ENCODE results near the gene CPE. TPM values are rescaled to one million over a fixed set of nuclear protein-coding genes. Genes with fewer than 3 reads are reported as not detected.

CPE gene
- total RNA-seq, 1 experiment from 2014 or later = 0.92 TPM

GRCh38 chr4:165537028-165537648, 158.3 kb downstream of the CPE start:
- no peaks in the 10 kb centered on the region for H3K4me1 ChIP-seq (ENCODE audit: control insufficient read depth, insufficient read depth, low read length)
- ATAC-seq = no peak; the same call in 1 of the 2 replicates
- intact Hi-C loops (cut with micrococcal nuclease; ENCODE audit: unreplicated experiment) = loop anchor here (2.0 to 10.0 kb wide), 2 partner anchors 328 to 556 kb away; no protein-coding TSS in a partner anchor
- ChIA-PET POLR2A (no interaction called here), CTCF (interaction anchor here (0.5 to 0.8 kb wide), 3 partner anchors 44 to 554 kb away, joined by 4 to 6 read pairs (median 4); no protein-coding TSS in a partner anchor)
- no peak overlapping the region for H3K4me3 ChIP-seq (ENCODE audit: low read depth in 2 of 2, low read length in 2 of 2)
- H3K36me3 ChIP-seq (ENCODE audit: control insufficient read depth, insufficient read depth, low read length) = no peaks in the 10 kb centered on the region
- no TSS peak for BruUV-seq (replicated peaks)
- no peak for TF ChIP-seq TCF7L2 (IDR thresholded peaks at IDR 0.05; ENCODE audit: low read depth, low read length)
- no peak for TF ChIP-seq REST (IDR thresholded peaks at IDR 0.05; ENCODE audit: insufficient read depth in 1 of 2, low read depth in 2 of 2, low read length in 1 of 2)
- TF ChIP-seq CTCF (IDR thresholded peaks at IDR 0.05) = peak; percentile 43
- no peak for TF ChIP-seq POLR2AphosphoS5 (IDR thresholded peaks at IDR 0.05; ENCODE audit: low read depth, low read length)
- no peak for TF ChIP-seq SIN3A (IDR thresholded peaks at IDR 0.05; ENCODE audit: borderline replicate concordance, insufficient read depth, low read depth, low read length)
- H3K27ac ChIP-seq (ENCODE audit: low read length) = no peak overlapping the region
- in situ Hi-C loops (cut with HindIII; ENCODE audit: low pct_unique_long_range_greater_than_20kb, low sequenced_read_pairs) = no loop called here
- H3K9me3 ChIP-seq (ENCODE audit: control insufficient read depth, insufficient read depth, low read depth, low read length) = no peaks in the 10 kb centered on the region
- DNase-seq (ENCODE audit: low read depth, low spot score) = peak; percentile 30
- H3K27me3 ChIP-seq (ENCODE audit: control insufficient read depth, insufficient read depth, low read length) = no peaks in the 10 kb centered on the region

GRCh38 chr4:165539801-165540200, 161.0 kb downstream of the CPE start:
- ChIA-PET POLR2A (no interaction called here), CTCF (interaction anchor here (0.6 kb wide), 1 partner anchor 583 kb away, joined by 4 read pairs; no protein-coding TSS in a partner anchor)
- in situ Hi-C loops (cut with HindIII; ENCODE audit: low pct_unique_long_range_greater_than_20kb, low sequenced_read_pairs) (no loop called here), intact Hi-C loops (cut with micrococcal nuclease; ENCODE audit: unreplicated experiment) (loop anchor here (10.0 kb wide), 1 partner anchor 325 kb away; no protein-coding TSS in a partner anchor)
- no TSS peak for BruUV-seq (replicated peaks)
- Histone ChIP-seq H3K9me3 (ENCODE audit: control insufficient read depth, insufficient read depth, low read depth, low read length) (no peaks in the 10 kb centered on the region), H3K27ac (ENCODE audit: low read length) (no peak overlapping the region), H3K27me3 (ENCODE audit: control insufficient read depth, insufficient read depth, low read length) (no peaks in the 10 kb centered on the region), H3K36me3 (ENCODE audit: control insufficient read depth, insufficient read depth, low read length) (no peaks in the 10 kb centered on the region), H3K4me1 (ENCODE audit: control insufficient read depth, insufficient read depth, low read length) (no peaks in the 10 kb centered on the region), H3K4me3 (ENCODE audit: low read depth in 2 of 2, low read length in 2 of 2) (no peak overlapping the region)
- TF ChIP-seq TCF7L2 (IDR thresholded peaks at IDR 0.05; ENCODE audit: low read depth, low read length) (no peak), CTCF (IDR thresholded peaks at IDR 0.05) (no peak), POLR2AphosphoS5 (IDR thresholded peaks at IDR 0.05; ENCODE audit: low read depth, low read length) (no peak), REST (IDR thresholded peaks at IDR 0.05; ENCODE audit: insufficient read depth in 1 of 2, low read depth in 2 of 2, low read length in 1 of 2) (no peak), SIN3A (IDR thresholded peaks at IDR 0.05; ENCODE audit: borderline replicate concordance, insufficient read depth, low read depth, low read length) (no peak)
- no peak for ATAC-seq
- no peak for DNase-seq (ENCODE audit: low read depth, low spot score)

All from Panc1 (cell line).